Astrocyte (in vitro differentiated cells and primary cell): Measurements from ENCODE around the gene PSPH.

Experiments used
- EZH2 ChIP-seq: IDR thresholded peaks from 2 replicates; pipeline ENCODE4 v1.6.1; 2012; ENCODE audit warnings: mild to moderate bottlenecking, low read length, inconsistent platforms; ENCODE audit not compliant: insufficient read depth
- TF ChIP-seq, protein P1 (sequence below): IDR thresholded peaks from 2 replicates; pipeline ENCODE4 v1.5.1; 2011; ENCODE audit warnings: low read depth, mild to moderate bottlenecking, inconsistent platforms, low read length, moderate library complexity; ENCODE audit not compliant: insufficient read depth

DNA sequence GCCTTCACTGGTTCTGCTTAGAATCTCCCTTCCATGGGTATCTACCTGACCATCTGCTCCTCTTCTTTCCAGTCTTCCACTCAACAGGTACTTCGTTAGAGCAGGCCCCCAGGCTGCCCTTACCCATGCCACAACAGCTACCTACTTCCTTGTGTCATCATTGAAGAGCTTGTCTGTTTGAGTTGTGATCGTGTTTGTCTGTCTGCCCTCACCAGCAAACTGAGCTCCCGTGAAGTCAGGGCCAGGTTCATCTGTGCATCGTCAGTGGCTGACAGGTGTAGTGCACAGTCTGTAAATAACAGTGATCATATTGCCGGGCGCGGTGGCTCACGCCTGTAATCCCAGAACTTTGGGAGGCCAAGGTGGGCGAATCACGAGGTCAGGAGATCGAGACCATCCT, 81.9 kb downstream of the PSPH start:
- TF ChIP-seq, protein P1, sequence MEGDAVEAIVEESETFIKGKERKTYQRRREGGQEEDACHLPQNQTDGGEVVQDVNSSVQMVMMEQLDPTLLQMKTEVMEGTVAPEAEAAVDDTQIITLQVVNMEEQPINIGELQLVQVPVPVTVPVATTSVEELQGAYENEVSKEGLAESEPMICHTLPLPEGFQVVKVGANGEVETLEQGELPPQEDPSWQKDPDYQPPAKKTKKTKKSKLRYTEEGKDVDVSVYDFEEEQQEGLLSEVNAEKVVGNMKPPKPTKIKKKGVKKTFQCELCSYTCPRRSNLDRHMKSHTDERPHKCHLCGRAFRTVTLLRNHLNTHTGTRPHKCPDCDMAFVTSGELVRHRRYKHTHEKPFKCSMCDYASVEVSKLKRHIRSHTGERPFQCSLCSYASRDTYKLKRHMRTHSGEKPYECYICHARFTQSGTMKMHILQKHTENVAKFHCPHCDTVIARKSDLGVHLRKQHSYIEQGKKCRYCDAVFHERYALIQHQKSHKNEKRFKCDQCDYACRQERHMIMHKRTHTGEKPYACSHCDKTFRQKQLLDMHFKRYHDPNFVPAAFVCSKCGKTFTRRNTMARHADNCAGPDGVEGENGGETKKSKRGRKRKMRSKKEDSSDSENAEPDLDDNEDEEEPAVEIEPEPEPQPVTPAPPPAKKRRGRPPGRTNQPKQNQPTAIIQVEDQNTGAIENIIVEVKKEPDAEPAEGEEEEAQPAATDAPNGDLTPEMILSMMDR = no peak
- TF ChIP-seq EZH2 = no peak
